ENCODE data around the gene SLC13A1.

- TF ChIP-seq, protein P1, sequence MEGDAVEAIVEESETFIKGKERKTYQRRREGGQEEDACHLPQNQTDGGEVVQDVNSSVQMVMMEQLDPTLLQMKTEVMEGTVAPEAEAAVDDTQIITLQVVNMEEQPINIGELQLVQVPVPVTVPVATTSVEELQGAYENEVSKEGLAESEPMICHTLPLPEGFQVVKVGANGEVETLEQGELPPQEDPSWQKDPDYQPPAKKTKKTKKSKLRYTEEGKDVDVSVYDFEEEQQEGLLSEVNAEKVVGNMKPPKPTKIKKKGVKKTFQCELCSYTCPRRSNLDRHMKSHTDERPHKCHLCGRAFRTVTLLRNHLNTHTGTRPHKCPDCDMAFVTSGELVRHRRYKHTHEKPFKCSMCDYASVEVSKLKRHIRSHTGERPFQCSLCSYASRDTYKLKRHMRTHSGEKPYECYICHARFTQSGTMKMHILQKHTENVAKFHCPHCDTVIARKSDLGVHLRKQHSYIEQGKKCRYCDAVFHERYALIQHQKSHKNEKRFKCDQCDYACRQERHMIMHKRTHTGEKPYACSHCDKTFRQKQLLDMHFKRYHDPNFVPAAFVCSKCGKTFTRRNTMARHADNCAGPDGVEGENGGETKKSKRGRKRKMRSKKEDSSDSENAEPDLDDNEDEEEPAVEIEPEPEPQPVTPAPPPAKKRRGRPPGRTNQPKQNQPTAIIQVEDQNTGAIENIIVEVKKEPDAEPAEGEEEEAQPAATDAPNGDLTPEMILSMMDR (conservative IDR thresholded peaks at IDR 0.05; ENCODE audit: low read depth, low read length): no peak
- TF ChIP-seq EZH2 (IDR thresholded peaks at IDR 0.05; ENCODE audit: borderline replicate concordance, low read depth, low read length, poor library complexity, severe bottlenecking): no peak
Measured at GRCh38 chr7:123201901-123202300, 2.1 kb upstream of the SLC13A1 start.

Measured in A673 (cell line).